ENCODE results near the gene SLC35F3.

GRCh38 chr1:234241941-234242490, 337.5 kb downstream of the SLC35F3 start:
- TF ChIP-seq CTCF (IDR thresholded peaks at IDR 0.05): no peak
- no peak for TF ChIP-seq POLR2A (IDR thresholded peaks at IDR 0.05)

Measured in right lobe of liver (tissue), 4 donors.